Measurements from ENCODE around the gene PELO.
"Not testable (repeated sequence)": the region's sequence is repeated elsewhere in the genome, so short reads cannot be mapped to it uniquely, and the experiment has no call there.

Gene PELO

GRCh38 chr5:52802272-52802973 is 14.7 kb downstream of the PELO start:
- no peak for DNase-seq

GRCh38 chr5:52802974-52803336 is 15.2 kb downstream of the PELO start:
- DNase-seq, result no peak

GRCh38 chr5:52804387-52804791 is 16.7 kb downstream of the PELO start:
- no peak for DNase-seq

- no peak for DNase-seq
Measured at GRCh38 chr5:52804981-52805380, 17.3 kb downstream of the PELO start.

GRCh38 chr5:52805615-52806014 is 17.9 kb downstream of the PELO start:
- DNase-seq, result no peak

- no peak for DNase-seq
Measured at GRCh38 chr5:52807037-52807436, 19.3 kb downstream of the PELO start.

GRCh38 chr5:52807723-52808122 is 20.0 kb downstream of the PELO start:
- no peak for DNase-seq

- DNase-seq, result no peak
Measured at GRCh38 chr5:52808316-52808901, 20.7 kb downstream of the PELO start.

- no peak for DNase-seq
Measured at GRCh38 chr5:52809884-52810283, 22.2 kb downstream of the PELO start.

GRCh38 chr5:52810426-52810825 is 22.7 kb downstream of the PELO start:
- no peak for DNase-seq

- DNase-seq, result no peak
Measured at GRCh38 chr5:52811067-52811749, 23.5 kb downstream of the PELO start.

- DNase-seq, result no peak
Measured at GRCh38 chr5:52814352-52815148, 26.8 kb downstream of the PELO start.

GRCh38 chr5:52817818-52818217 is 30.1 kb downstream of the PELO start:
- DNase-seq, result no peak

GRCh38 chr5:52818360-52818759 is 30.6 kb downstream of the PELO start:
- no peak for DNase-seq

GRCh38 chr5:52818807-52819206 is 31.1 kb downstream of the PELO start:
- DNase-seq, result not testable (repeated sequence)

GRCh38 chr5:52821901-52822300 is 34.2 kb downstream of the PELO start:
- DNase-seq, result no peak

GRCh38 chr5:52822437-52822836 is 34.7 kb downstream of the PELO start:
- no peak for DNase-seq

GRCh38 chr5:52824827-52825226 is 37.1 kb downstream of the PELO start:
- no peak for DNase-seq

GRCh38 chr5:52825826-52826225 is 38.1 kb downstream of the PELO start:
- DNase-seq, result no peak

GRCh38 chr5:52827815-52828214 is 40.1 kb downstream of the PELO start:
- DNase-seq, result no peak

GRCh38 chr5:52829664-52830063 is 41.9 kb downstream of the PELO start:
- no peak for DNase-seq

GRCh38 chr5:52830650-52831049 is 42.9 kb downstream of the PELO start:
- DNase-seq, result no peak

GRCh38 chr5:52831786-52832511 is 44.2 kb downstream of the PELO start:
- DNase-seq, result no peak

Measured in stimulated activated CD4-positive, alpha-beta T cell treated with anti-CD3 and anti-CD28 coated beads, Interleukin-15, amount 100 ng/mL, for 24 hours (primary cell).